Body of pancreas (tissue), 4 donors: ENCODE results near the gene NHERF2. TPM values are rescaled to one million over a fixed set of nuclear protein-coding genes. Genes with fewer than 3 reads are reported as not detected.

Source experiments
- ATAC-seq: fragments of 150-250 bp; one replicate; pipeline ENCODE4 v1.9.1; 2016
- DNase-seq, 4 donors: peaks; one replicate each; pipeline ENCODE4 v3.0.0-alpha.2; 2019
- H3K27ac ChIP-seq, 4 donors: fragments of 200-600 bp; sonication (generic); 1 replicate in 3 of 4; 2 replicates in 1 of 4; pipeline versions ENCODE4 v1.5.1 to v1.6.1; 2016 to 2019; ENCODE audit warnings: mild to moderate bottlenecking in 1 of 4, mixed read lengths in 1 of 4, moderate library complexity in 1 of 4
- H3K27me3 ChIP-seq, 2 donors: fragments of 200-600 bp; sonication (generic); one replicate each; pipeline ENCODE4 v1.6.0; 2016; ENCODE audit warnings: mild to moderate bottlenecking in 1 of 2
- H3K36me3 ChIP-seq, 2 donors: fragments of 200-600 bp; sonication (generic); replicated peaks in 1 of 2; 2 replicates each; pipeline ENCODE4 v1.5.1; 2016; ENCODE audit warnings: low read depth in 2 of 2; ENCODE audit not compliant: insufficient read depth in 1 of 2
- H3K4me1 ChIP-seq: fragments of 200-600 bp; sonication (generic); one replicate; pipeline ENCODE4 v1.6.0; 2016
- H3K4me3 ChIP-seq, 2 donors: fragments of 200-600 bp; sonication (generic); 1 replicate in 1 of 2; 2 replicates in 1 of 2; pipeline ENCODE4 v1.5.1; 2016 to 2019
- H3K9me3 ChIP-seq, 3 donors: fragments of 200-600 bp; sonication (generic); 1 replicate in 2 of 3; 2 replicates in 1 of 3; pipeline ENCODE4 v1.5.1; 2016
- CTCF ChIP-seq, 7 experiments: fragments of 450-650 bp in 4 of 7; fragments of 200-600 bp in 3 of 7; sonication (generic) in 3 of 7; IDR thresholded peaks; one replicate each; pipeline ENCODE4 v1.5.1; 2016 to 2019; ENCODE audit warnings: antibody characterized with exemption in 7 of 7
- POLR2A ChIP-seq, 3 donors: fragments of 450-650 bp; IDR thresholded peaks; one replicate each; pipeline ENCODE4 v1.6.1; 2016; ENCODE audit warnings: antibody characterized with exemption in 3 of 3, mild to moderate bottlenecking in 2 of 3
- WGBS, 2 donors: methylation state at CpG; one replicate each; pipeline ENCODE4 v1.1.5; 2017; 5-methylcytosine and 5-hydroxymethylcytosine counted together
- intact Hi-C: fragments of 100-400 bp; cut with DNase I; formaldehyde crosslinking; loops from one replicate; pipeline ENCODE4 v1.15.1; 2023
- total RNA-seq, 2 donors: library from RNA; depleted of rRNA; stranded (reverse); fragments of >200 nt; gene quantifications; one replicate each; pipeline ENCODE4 v1.1.0, GENCODE V29; 2016

The NHERF2 gene
- total RNA-seq, 2 donors from 2014 or later = 32.7 to 87.3 TPM

GRCh38 chr16:1982013-1982433 is 44.7 kb upstream of the NHERF2 start:
- ATAC-seq = no peak
- TF ChIP-seq POLR2A (IDR thresholded peaks at IDR 0.05) (no peak), CTCF (IDR thresholded peaks at IDR 0.05) (no peak)
- Histone ChIP-seq H3K9me3 (no peaks in the 10 kb centered on the region), H3K4me1 (peaks cover 63% of the 10 kb centered on the region), H3K27me3 (no peaks in the 10 kb centered on the region), H3K4me3 (no peak overlapping the region), H3K36me3 (peaks cover 0 to 5% of the 10 kb centered on the region in 2 donors), H3K27ac (peak overlapping the region in 3 of 4 donors; percentile 43 to 59 (median 55))
- WGBS, 2 donors = 17 to 56% methylated on average over 5 of the region's 5 CpGs
- peak in 3 of 4 donors; percentile 49 to 50 (median 49) for DNase-seq
- intact Hi-C loops = no loop called here

- TF ChIP-seq CTCF (IDR thresholded peaks at IDR 0.05) (peak in 1 of 7 experiments; percentile 5), POLR2A (IDR thresholded peaks at IDR 0.05) (no peak)
- no peak for DNase-seq
- WGBS, 2 donors = 29 to 38% methylated on average over 16 to 19 of the region's 19 CpGs
- no peak for ATAC-seq
- Histone ChIP-seq H3K36me3 (peaks cover 0 to 2% of the 10 kb centered on the region in 2 donors), H3K27me3 (no peaks in the 10 kb centered on the region), H3K27ac (peak overlapping the region in 3 of 4 donors; percentile 78 to 84 (median 80)), H3K4me3 (peak overlapping the region in 1 of 2 donors; percentile 11), H3K9me3 (no peaks in the 10 kb centered on the region), H3K4me1 (peaks cover 62% of the 10 kb centered on the region)
- intact Hi-C loops = no loop called here
These were observed 43.6 kb upstream of the NHERF2 start for GRCh38 chr16:1982991-1983543.

GRCh38 chr16:1983544-1984346 is 43.0 kb upstream of the NHERF2 start, which contains the start of gene GFER:
Gene GFER, plus strand, starts transcription at chr16:1984193. Its CDS starts 26 bp downstream, at chr16:1984219.
- intact Hi-C loops = no loop called here
- Histone ChIP-seq H3K36me3 (peaks cover 0 to 2% of the 10 kb centered on the region in 2 donors), H3K9me3 (no peaks in the 10 kb centered on the region), H3K4me1 (peaks cover 62% of the 10 kb centered on the region), H3K4me3 (peak within 1 kb of the TSS; percentile 77 to 90), H3K27me3 (peaks cover 0 to 3% of the 10 kb centered on the region in 2 donors), H3K27ac (peak within 1 kb of the TSS; percentile 56 to 84 (median 79))
- WGBS, 2 donors = 0% methylated on average over 2 to 109 of the region's 109 CpGs
- peak in 6 of 7 experiments; percentile 15 to 47 (median 30) for TF ChIP-seq CTCF (IDR thresholded peaks at IDR 0.05)
- TF ChIP-seq POLR2A (IDR thresholded peaks at IDR 0.05) = peak; percentile 45 to 67 (median 59)
- ATAC-seq = peak; percentile 85
- DNase-seq = peak; percentile 91 to 92 (median 92)

GRCh38 chr16:1984347-1985225 is 42.1 kb upstream of the NHERF2 start:
- 10 to 21% methylated on average over 12 to 58 of the region's 58 CpGs for WGBS, 2 donors
- H3K4me3 ChIP-seq = peak overlapping the region; percentile 77 to 90
- peaks cover 65% of the 10 kb centered on the region for H3K4me1 ChIP-seq
- ATAC-seq = peak; percentile 1
- intact Hi-C loops = no loop called here
- TF ChIP-seq CTCF (IDR thresholded peaks at IDR 0.05) (no peak), POLR2A (IDR thresholded peaks at IDR 0.05) (no peak)
- H3K27ac ChIP-seq = peak overlapping the region; percentile 20 to 84 (median 79)
- DNase-seq = peak in 1 of 4 donors; percentile 44
- peaks cover 0 to 2% of the 10 kb centered on the region in 2 donors for H3K36me3 ChIP-seq
- no peaks in the 10 kb centered on the region for H3K9me3 ChIP-seq
- peaks cover 0 to 9% of the 10 kb centered on the region in 2 donors for H3K27me3 ChIP-seq
